GM12878 (cell line): ENCODE results near the gene TNFSF4. TPM values are rescaled to one million over a fixed set of nuclear protein-coding genes. Genes with fewer than 3 reads are reported as not detected.

ENCODE experiments used
- ATAC-seq: fragments of 200-7000 bp; cut with Tn5 transposase; 3 replicates; pipeline ENCODE4 v1.9.1; 2020; ENCODE audit warnings: mild to moderate bottlenecking, moderate library complexity
- BruUV-seq: library from RNA; stranded (reverse); fragments of 400-500 nt; replicated peaks from 2 replicates; lab custom pipeline; 2021; lab: Mats Ljungman, UMichigan
- CTCF ChIA-PET: fragments of 300-600 bp; sonication (Branson Sonifier 250); formaldehyde crosslinking; extraction: SDS; loops from one replicate; lab custom pipeline; 2021; ENCODE audit warnings: inconsistent platforms; lab: Yijun Ruan, JAX
- POLR2A ChIA-PET: fragments of 350-600 bp; formaldehyde crosslinking; extraction: SDS; loops from one replicate; lab custom pipeline; 2021; ENCODE audit warnings: inconsistent platforms; lab: Charles Lee
- RAD21 ChIA-PET: fragments of 300-600 bp; sonication (Branson Sonifier 250); formaldehyde crosslinking; loops from one replicate; lab custom pipeline; 2023; ENCODE audit warnings: antibody characterized with exemption; ENCODE audit not compliant: unreplicated experiment; lab: Charles Lee
- SMC1A ChIA-PET: fragments of 300-600 bp; sonication (Branson Sonifier 250); formaldehyde crosslinking; loops from one replicate; lab custom pipeline; 2023; ENCODE audit not compliant: unreplicated experiment, uncharacterized antibody; lab: Charles Lee
- DNase-seq: peaks from one replicate; pipeline ENCODE4 v3.0.0-alpha.2; 2011; ENCODE audit warnings: low read depth, low spot score
- FAIRE-seq: peaks from 3 replicates; lab custom pipeline; 2011; peaks lifted over from hg19 to GRCh38; lab: Jason Lieb, UNC
- H2AFZ ChIP-seq: 2 replicates; pipeline ENCODE4 v1.6.0; 2011; ENCODE audit warnings: low read depth, low read length, control low read depth; ENCODE audit not compliant: control insufficient read depth
- H3K27ac ChIP-seq: 2 replicates; pipeline ENCODE4 v1.5.1; 2011; ENCODE audit warnings: control low read depth; ENCODE audit not compliant: control insufficient read depth, insufficient read depth
- H3K27me3 ChIP-seq, 2 experiments: replicated peaks in 1 of 2; 2 replicates each; pipeline versions ENCODE4 v1.6.0 to v1.6.1; 2011; ENCODE audit warnings: low read length in 1 of 2; ENCODE audit not compliant: control insufficient read depth in 2 of 2, insufficient read depth in 2 of 2
- H3K36me3 ChIP-seq, 2 experiments: 2 replicates each; pipeline ENCODE4 v1.5.1; 2011; ENCODE audit warnings: low read length in 1 of 2; ENCODE audit not compliant: control insufficient read depth in 2 of 2, insufficient read depth in 2 of 2
- H3K4me1 ChIP-seq: 2 replicates; pipeline ENCODE4 v1.6.1; 2011; ENCODE audit warnings: mild to moderate bottlenecking, low read length, moderate library complexity, mixed read lengths; ENCODE audit not compliant: control insufficient read depth, insufficient read depth
- H3K4me2 ChIP-seq: 2 replicates; pipeline ENCODE4 v1.6.0; 2011; ENCODE audit warnings: control low read depth; ENCODE audit not compliant: control insufficient read depth, insufficient read depth
- H3K4me3 ChIP-seq: fragments of 200-600 bp; sonication (generic); 2 replicates; pipeline ENCODE4 v1.5.1; 2016
- H3K79me2 ChIP-seq: 2 replicates; pipeline ENCODE4 v1.6.0; 2011; ENCODE audit warnings: low read length; ENCODE audit not compliant: control insufficient read depth, insufficient read depth
- H3K9ac ChIP-seq: 2 replicates; pipeline ENCODE4 v1.8.0; 2011; ENCODE audit warnings: low read length, control low read depth, mixed read lengths; ENCODE audit not compliant: control insufficient read depth, insufficient read depth
- H3K9me3 ChIP-seq: replicated peaks from 3 replicates; pipeline ENCODE4 v1.5.1; 2011; ENCODE audit warnings: mild to moderate bottlenecking, low read length; ENCODE audit not compliant: control insufficient read depth, insufficient read depth
- H4K20me1 ChIP-seq: 2 replicates; pipeline ENCODE4 v1.6.0; 2011; ENCODE audit not compliant: control insufficient read depth, insufficient read depth
- ATF2 ChIP-seq: IDR thresholded peaks from 2 replicates; pipeline ENCODE4 v1.6.1; 2012; ENCODE audit warnings: low read length, inconsistent platforms
- CBX5 ChIP-seq: sonication (generic); IDR thresholded peaks from 2 replicates; pipeline ENCODE4 v1.6.1; 2016; ENCODE audit warnings: low read depth, moderate library complexity, mild to moderate bottlenecking, inconsistent platforms
- CEBPB ChIP-seq, 2 experiments: fragments of 150-350 bp in 1 of 2; IDR thresholded peaks; 2 replicates each; pipeline ENCODE4 v1.6.1; 2012 to 2014; ENCODE audit warnings: low read depth in 2 of 2, low read length in 2 of 2, borderline replicate concordance in 1 of 2, inconsistent platforms in 1 of 2
- EP300 ChIP-seq, 2 experiments: fragments of 150-350 bp in 1 of 2; IDR thresholded peaks; 2 replicates each; pipeline ENCODE4 v1.6.1; 2011 to 2012; ENCODE audit warnings: low read depth in 2 of 2, low read length in 2 of 2, borderline replicate concordance in 1 of 2, improper control_type of control experiment in 1 of 2, inconsistent platforms in 1 of 2; ENCODE audit not compliant: control insufficient read depth in 1 of 2
- EZH2 ChIP-seq: IDR thresholded peaks from 2 replicates; pipeline ENCODE4 v1.6.1; 2012; ENCODE audit warnings: low read depth, mild to moderate bottlenecking, control low read depth, inconsistent platforms, low read length, borderline replicate concordance; ENCODE audit not compliant: control insufficient read depth
- FOS ChIP-seq: IDR thresholded peaks from 3 replicates; pipeline ENCODE4 v1.6.1; 2011; ENCODE audit warnings: borderline replicate concordance; ENCODE audit not compliant: insufficient read length; ENCODE audit errors: extremely low read depth
- MTA2 ChIP-seq: fragments of 450-650 bp; IDR thresholded peaks from 2 replicates; pipeline ENCODE4 v1.6.1; 2016; ENCODE audit warnings: low read depth, mild to moderate bottlenecking, moderate library complexity
- MTA3 ChIP-seq: IDR thresholded peaks from 2 replicates; pipeline ENCODE4 v1.6.1; 2012; ENCODE audit warnings: low read length, inconsistent platforms, borderline replicate concordance
- NFYB ChIP-seq: IDR thresholded peaks from 2 replicates; pipeline ENCODE4 v1.6.1; 2011; ENCODE audit warnings: low read depth, mild to moderate bottlenecking, low read length, improper control_type of control experiment, moderate library complexity; ENCODE audit not compliant: insufficient read depth
- NR2C1 ChIP-seq: fragments of 450-650 bp; IDR thresholded peaks from 2 replicates; pipeline ENCODE4 v1.6.1; 2017; ENCODE audit warnings: antibody characterized with exemption, mild to moderate bottlenecking, moderate library complexity
- POLR2AphosphoS2 ChIP-seq: IDR thresholded peaks from 2 replicates; pipeline ENCODE4 v1.6.1; 2011; ENCODE audit warnings: low read depth, mild to moderate bottlenecking, low read length, improper control_type of control experiment, moderate library complexity
- POLR2AphosphoS5 ChIP-seq: IDR thresholded peaks from 2 replicates; pipeline ENCODE4 v1.6.1; 2011; ENCODE audit warnings: mild to moderate bottlenecking, low read length, inconsistent platforms
- RCOR1 ChIP-seq: conservative IDR thresholded peaks from 2 replicates; pipeline ENCODE4 v1.6.1; 2012; ENCODE audit warnings: low read depth, low read length, improper control_type of control experiment
- SMAD5 ChIP-seq: IDR thresholded peaks from 2 replicates; pipeline ENCODE4 v1.6.1; 2016; ENCODE audit warnings: antibody characterized with exemption, low read depth
- SREBF2 ChIP-seq: IDR thresholded peaks from 2 replicates; pipeline ENCODE4 v1.6.1; 2012; ENCODE audit warnings: mild to moderate bottlenecking, low read length
- STAT1 ChIP-seq: fragments of 450-650 bp; conservative IDR thresholded peaks from 2 replicates; pipeline ENCODE4 v1.6.1; 2014; ENCODE audit warnings: antibody characterized with exemption, mild to moderate bottlenecking
- WRNIP1 ChIP-seq: IDR thresholded peaks from 2 replicates; pipeline ENCODE4 v1.6.1; 2011; ENCODE audit warnings: low read depth, low read length, improper control_type of control experiment, borderline replicate concordance
- YBX1 ChIP-seq: fragments of 450-650 bp; IDR thresholded peaks from 2 replicates; pipeline ENCODE4 v1.6.1; 2016; ENCODE audit warnings: antibody characterized with exemption
- YY1 ChIP-seq: IDR thresholded peaks from 2 replicates; pipeline ENCODE4 v1.6.1; 2011; ENCODE audit warnings: low read depth, mild to moderate bottlenecking, low read length
- WGBS: methylation state at CpG from one replicate; pipeline ENCODE4 v1.1.6; 2016; ENCODE audit warnings: low lambda C conversion rate; ENCODE audit not compliant: insufficient replicate concordance, insufficient coverage; ENCODE audit errors: missing lambda C conversion rate; 5-methylcytosine and 5-hydroxymethylcytosine counted together
- in situ Hi-C: fragments of 300-500 bp; cut with MboI; formaldehyde crosslinking; loops from 9 replicates; pipeline ENCODE4 v1.14.3; 2018; ENCODE audit warnings: mixed read lengths
- intact Hi-C: fragments of 100-400 bp; cut with micrococcal nuclease; formaldehyde crosslinking; loops from one replicate; pipeline ENCODE4 v1.14.2; 2022; ENCODE audit not compliant: unreplicated experiment
- polyA plus RNA-seq, 11 experiments: library from polyadenylated mRNA; depleted of rRNA in 4 of 11; unstranded in 6 of 11; stranded (reverse) in 5 of 11; fragments of >200 nt; fragmentation: Nextera tagmentation in 4 of 11; fragmentation: Illumina TruSeq in 1 of 11; extraction: Ambion mirVana in 4 of 11; extraction: Trizol in 1 of 11; gene quantifications; 1 replicate in 1 of 11; 2 replicates in 10 of 11; pipeline versions ENCODE4 v1.2.1 to v1.2.3, GENCODE V29; 2011 to 2016; ENCODE audit warnings: inconsistent platforms in 2 of 11, missing spikeins in 2 of 11, low read depth in 1 of 11
- total RNA-seq, 4 experiments: library from RNA; depleted of rRNA in 3 of 4; stranded (reverse); fragments of >200 nt in 3 of 4; fragmentation: Illumina TruSeq in 1 of 4; extraction: Trizol in 1 of 4; gene quantifications; 2 replicates each; pipeline versions ENCODE4 v1.2.1 to v1.2.3, GENCODE V29; 2013 to 2021
- TF ChIP-seq, protein P1 (sequence below): IDR thresholded peaks from 2 replicates; pipeline ENCODE4 v1.6.1; 2011; ENCODE audit warnings: borderline replicate concordance, low read depth, mild to moderate bottlenecking, moderate library complexity, mixed read lengths, low read length; ENCODE audit not compliant: insufficient read depth; ENCODE audit errors: extremely low read length

The TNFSF4 gene
- total and polyA plus RNA-seq, 10 of the 15 experiments (the other 5 are each of a cell fraction or from before 2014, with no cell fraction given), result 8.1 to 31.0 (median 12.9) TPM

- BruUV-seq, result no TSS peak
- WGBS, result 79% methylated on average over 2 of the region's 2 CpGs
- Histone ChIP-seq H3K36me3 (no peaks in the 10 kb centered on the region), H3K9me3 (peaks cover 2% of the 10 kb centered on the region; the same call in 2 of the 3 replicates), H3K9ac (no peak overlapping the region), H3K4me1 (no peaks in the 10 kb centered on the region), H3K27me3 (0 out of 4 replicates have a peak, but pooled peaks cover 0 to 1% of the 10 kb centered on the region in 2 experiments), H2AFZ (no peak overlapping the region), H3K4me2 (no peak overlapping the region), H4K20me1 (no peaks in the 10 kb centered on the region), H3K4me3 (no peak overlapping the region), H3K79me2 (no peaks in the 10 kb centered on the region), H3K27ac (no peak overlapping the region)
- intact Hi-C loops, result no loop called here
- ChIA-PET CTCF (no interaction called here), SMC1A (no interaction called here), RAD21 (no interaction called here), POLR2A (no interaction called here)
- no peak for TF ChIP-seq CEBPB (IDR thresholded peaks at IDR 0.05; ENCODE audit: borderline replicate concordance in 1 of 2, low read depth in 2 of 2, low read length in 2 of 2)
- no peak for TF ChIP-seq YBX1
- TF ChIP-seq SMAD5, result no peak
- no peak for TF ChIP-seq CBX5
- TF ChIP-seq MTA3, result no peak
- TF ChIP-seq ATF2, result no peak
- TF ChIP-seq FOS, result no peak
- TF ChIP-seq EP300 (IDR thresholded peaks at IDR 0.05; ENCODE audit: borderline replicate concordance in 1 of 2, control insufficient read depth in 1 of 2, low read depth in 2 of 2, low read length in 2 of 2), result no peak
- TF ChIP-seq, protein P1, sequence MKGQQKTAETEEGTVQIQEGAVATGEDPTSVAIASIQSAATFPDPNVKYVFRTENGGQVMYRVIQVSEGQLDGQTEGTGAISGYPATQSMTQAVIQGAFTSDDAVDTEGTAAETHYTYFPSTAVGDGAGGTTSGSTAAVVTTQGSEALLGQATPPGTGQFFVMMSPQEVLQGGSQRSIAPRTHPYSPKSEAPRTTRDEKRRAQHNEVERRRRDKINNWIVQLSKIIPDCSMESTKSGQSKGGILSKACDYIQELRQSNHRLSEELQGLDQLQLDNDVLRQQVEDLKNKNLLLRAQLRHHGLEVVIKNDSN, result no peak
- TF ChIP-seq POLR2AphosphoS5, result no peak
- TF ChIP-seq NFYB, result no peak
- TF ChIP-seq SREBF2, result no peak
- no peak for TF ChIP-seq EZH2
- no peak for TF ChIP-seq WRNIP1
- no peak for TF ChIP-seq STAT1
- no peak for TF ChIP-seq YY1
- TF ChIP-seq NR2C1, result no peak
- no peak for TF ChIP-seq RCOR1
- TF ChIP-seq POLR2AphosphoS2, result no peak
- TF ChIP-seq MTA2, result no peak
- in situ Hi-C loops, result no loop called here
- ATAC-seq (no peak), FAIRE-seq (no peak), DNase-seq (no peak)
Observed at GRCh38 chr1:173148971-173149370, 58.2 kb downstream of the TNFSF4 start.
